ENCODE results near the gene MYO9A.
"Not testable (repeated sequence)": the region's sequence is repeated elsewhere in the genome, so short reads cannot be mapped to it uniquely, and the experiment has no call there.

MYO9A gene

DNA sequence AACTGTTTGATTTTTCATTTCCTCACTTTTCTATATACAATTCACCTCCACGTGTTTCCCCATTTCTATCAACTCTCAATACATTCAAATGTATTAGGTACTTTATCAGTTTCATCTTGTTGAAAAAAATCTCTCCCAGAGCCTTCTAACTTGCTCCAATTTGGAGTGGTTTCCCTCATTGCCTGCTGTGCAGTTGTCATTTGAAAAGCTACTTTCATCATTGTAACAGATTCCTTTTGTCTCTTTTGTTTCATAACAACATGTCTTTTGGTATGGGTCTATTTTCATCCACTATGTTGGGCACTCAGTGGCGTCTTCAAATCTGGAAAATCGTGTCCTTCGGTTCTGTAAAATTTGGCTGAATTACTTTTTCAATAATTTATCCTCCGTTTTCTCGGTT, 232.6 kb downstream of the MYO9A start:
- in situ Hi-C loops (cut with MboI; ENCODE audit: low sequenced_read_pairs) = no loop called here

DNA sequence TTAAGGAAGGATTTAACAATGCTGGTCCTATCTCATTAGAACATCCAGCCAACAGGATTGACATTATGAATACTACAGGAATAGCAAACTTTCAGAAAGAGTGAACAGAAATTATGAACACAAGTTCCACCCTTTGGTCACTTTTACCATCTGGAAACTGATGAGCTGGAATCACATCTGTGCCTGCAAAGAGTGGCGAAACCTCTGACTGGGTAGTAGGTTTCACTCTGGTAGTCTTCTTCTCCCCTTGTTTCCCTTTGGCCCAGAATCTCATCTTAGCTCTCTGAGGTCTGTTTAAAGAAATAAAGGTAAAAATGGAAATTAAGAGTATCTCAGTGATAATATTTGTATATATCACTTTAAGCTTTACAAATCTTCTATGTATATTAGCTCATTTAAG, 234.5 kb downstream of the MYO9A start:
- in situ Hi-C loops (cut with MboI; ENCODE audit: low sequenced_read_pairs) = no loop called here

DNA sequence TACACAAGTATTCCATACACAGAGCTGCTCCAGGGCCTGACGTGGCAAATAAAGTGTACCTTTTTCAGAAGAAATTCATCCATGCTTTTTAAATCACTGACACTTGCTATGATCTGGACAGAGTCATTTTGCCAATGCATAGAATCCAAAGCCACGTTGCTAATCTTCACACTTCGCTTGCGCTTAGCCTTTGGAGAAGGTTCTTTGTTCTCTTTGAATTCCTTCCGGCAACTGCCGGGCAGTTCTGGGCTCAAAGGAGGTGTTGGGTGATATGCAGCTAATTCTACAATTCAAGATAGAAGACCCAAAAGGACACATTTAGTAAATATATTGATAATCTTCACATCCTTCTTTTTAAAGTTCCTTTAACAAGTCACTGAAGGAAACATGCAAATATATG, 237.7 kb downstream of the MYO9A start:
- in situ Hi-C loops (cut with MboI; ENCODE audit: low sequenced_read_pairs) = no loop called here

GRCh38 chr15:71874245-71874644, 243.7 kb downstream of the MYO9A start:
- in situ Hi-C loops (cut with MboI; ENCODE audit: low sequenced_read_pairs) = no loop called here

DNA sequence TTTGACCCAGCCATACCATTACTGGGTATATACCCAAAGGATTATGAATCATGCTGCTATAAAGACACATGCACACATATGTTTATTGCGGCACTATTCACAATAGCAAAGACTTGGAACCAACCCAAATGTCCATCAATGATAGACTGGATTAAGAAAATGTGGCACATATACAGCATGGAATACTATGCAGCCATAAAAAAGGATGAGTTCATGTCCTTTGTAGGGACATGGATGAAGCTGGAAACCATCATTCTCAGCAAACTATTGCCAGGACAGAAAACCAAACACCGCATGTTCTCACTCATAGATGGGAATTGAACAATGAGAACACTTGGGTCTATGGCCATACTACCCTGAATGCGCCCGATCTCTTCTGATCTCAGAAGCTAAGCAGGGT, 259.7 kb downstream of the MYO9A start:
- in situ Hi-C loops (cut with MboI; ENCODE audit: low sequenced_read_pairs) = not testable (repeated sequence)

DNA sequence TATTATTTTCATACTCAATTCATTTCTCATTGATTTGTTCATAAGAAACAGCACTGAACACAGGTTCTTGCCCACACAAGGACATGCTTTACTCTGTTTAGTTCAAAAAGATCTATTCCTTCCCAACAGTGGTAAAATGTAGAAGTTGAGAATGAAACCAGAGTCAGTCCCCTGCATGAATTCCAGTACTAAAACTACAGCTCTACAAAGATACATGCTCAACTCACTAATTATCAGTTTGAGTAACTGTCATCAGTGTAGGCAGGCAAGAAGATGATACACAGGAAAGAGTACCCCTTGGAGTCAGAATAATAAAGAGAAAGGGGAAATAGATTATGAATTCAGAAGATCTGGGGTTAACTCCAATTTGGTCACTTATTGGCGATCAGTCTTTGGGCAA, 264.4 kb downstream of the MYO9A start:
- in situ Hi-C loops (cut with MboI; ENCODE audit: low sequenced_read_pairs) = no loop called here

DNA sequence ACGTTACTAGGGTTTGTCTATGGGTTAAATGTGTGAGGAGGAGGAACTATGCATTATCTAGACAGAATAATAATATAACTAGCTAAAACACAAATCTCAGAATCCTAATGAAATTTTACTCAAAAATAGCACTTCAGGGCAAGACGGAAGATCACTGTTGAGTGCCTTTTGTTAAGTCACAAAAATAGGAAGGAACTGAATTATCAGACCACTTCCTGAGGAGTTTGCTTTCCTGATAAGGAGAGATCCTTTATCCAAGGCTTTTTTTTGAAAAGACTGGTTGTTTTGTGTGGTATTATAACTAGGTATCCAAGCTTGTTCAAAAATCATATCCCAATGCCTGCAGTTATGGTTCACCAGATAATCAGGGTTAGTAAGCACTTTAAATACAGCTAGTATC, 273.0 kb downstream of the MYO9A start:
- in situ Hi-C loops (cut with MboI; ENCODE audit: low sequenced_read_pairs) = no loop called here

DNA sequence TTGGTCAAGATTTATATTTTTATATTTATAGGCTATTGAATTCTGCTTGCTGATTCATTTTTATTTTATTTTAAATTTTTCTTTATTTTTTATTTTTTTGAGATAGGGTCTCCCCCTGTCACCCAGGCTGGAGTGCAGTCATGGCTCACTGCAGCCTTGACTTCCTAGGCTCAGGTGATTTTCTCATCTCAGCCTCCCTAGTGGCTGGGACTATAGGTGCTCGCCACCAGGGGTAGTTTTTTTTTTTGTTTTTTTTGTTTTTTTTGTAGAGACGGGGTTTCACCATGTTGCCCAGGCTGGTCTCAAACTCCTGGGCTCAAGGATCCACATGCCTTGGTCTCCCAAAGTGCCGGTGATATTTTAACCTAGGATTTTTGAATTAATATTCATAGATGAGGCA, 276.4 kb downstream of the MYO9A start:
- in situ Hi-C loops (cut with MboI; ENCODE audit: low sequenced_read_pairs) = no loop called here

- in situ Hi-C loops (cut with MboI; ENCODE audit: low sequenced_read_pairs) = no loop called here
These were observed 287.0 kb downstream of the MYO9A start for GRCh38 chr15:71830981-71831380.

DNA sequence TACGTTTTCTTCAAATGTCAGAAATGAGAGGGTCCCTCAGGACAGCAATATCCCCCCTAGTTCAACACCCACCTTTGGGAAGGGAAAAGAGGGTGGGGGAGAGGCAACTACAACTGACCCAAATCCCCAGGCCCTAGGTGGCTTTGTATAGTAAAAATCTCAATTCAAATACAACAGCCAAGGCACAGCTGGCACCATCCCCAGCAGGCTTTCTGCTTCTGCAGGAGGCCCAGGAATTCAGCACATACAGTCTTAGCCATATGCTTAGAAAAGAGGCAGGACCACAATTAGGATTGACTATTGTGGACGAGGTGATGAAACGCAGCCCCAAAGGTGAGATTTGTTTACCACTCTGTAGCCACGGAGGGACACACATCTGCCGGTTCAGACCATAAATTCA, 291.8 kb downstream of the MYO9A start:
- in situ Hi-C loops (cut with MboI; ENCODE audit: low sequenced_read_pairs) = no loop called here

GRCh38 chr15:71825021-71825730, 292.8 kb downstream of the MYO9A start:
- in situ Hi-C loops (cut with MboI; ENCODE audit: low sequenced_read_pairs) = no loop called here

DNA sequence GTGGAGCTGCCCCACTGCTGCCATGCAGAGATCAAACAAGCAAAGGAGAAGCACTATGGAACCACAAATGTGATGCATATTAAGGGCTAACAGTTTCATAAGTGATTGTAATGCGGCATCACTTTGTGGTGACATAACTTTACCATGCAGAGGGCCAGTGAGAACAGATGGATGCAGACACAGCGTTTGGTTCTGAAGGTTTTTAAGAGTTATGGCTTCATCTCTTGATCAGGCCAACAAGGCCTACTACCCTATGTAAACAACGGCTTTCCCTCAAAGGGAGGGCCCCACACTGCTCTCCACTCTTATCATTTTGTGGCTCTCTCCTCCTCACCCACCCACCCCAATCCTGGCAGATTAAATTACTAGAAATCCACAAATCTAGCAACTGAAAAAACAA, 294.1 kb downstream of the MYO9A start:
- in situ Hi-C loops (cut with MboI; ENCODE audit: low sequenced_read_pairs) = no loop called here

GRCh38 chr15:71822890-71823630, 294.9 kb downstream of the MYO9A start:
- in situ Hi-C loops (cut with MboI; ENCODE audit: low sequenced_read_pairs) = no loop called here

GRCh38 chr15:71821547-71822129, 296.3 kb downstream of the MYO9A start:
- in situ Hi-C loops (cut with MboI; ENCODE audit: low sequenced_read_pairs) = no loop called here

DNA sequence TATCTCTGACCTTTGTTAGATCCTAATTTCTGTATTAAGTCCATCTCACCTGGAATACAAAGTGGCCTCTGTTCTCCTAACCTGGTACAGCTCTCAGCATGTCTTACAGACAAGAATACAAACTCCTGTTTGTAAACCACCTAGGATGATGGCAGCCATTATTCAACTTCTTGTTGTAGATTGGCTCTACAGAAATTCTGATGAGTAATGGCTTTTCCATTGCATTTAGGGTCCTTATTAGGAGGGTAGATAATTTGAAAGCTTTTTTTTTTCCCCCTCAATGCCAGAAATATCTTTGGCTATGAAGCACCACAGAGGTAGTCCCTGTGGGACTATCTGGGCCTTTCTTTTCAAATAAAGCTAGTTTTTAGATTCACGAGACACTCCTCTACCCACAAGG, 297.8 kb downstream of the MYO9A start:
- in situ Hi-C loops (cut with MboI; ENCODE audit: low sequenced_read_pairs) = no loop called here

GRCh38 chr15:71817351-71817750, 300.6 kb downstream of the MYO9A start:
- in situ Hi-C loops (cut with MboI; ENCODE audit: low sequenced_read_pairs) = no loop called here

DNA sequence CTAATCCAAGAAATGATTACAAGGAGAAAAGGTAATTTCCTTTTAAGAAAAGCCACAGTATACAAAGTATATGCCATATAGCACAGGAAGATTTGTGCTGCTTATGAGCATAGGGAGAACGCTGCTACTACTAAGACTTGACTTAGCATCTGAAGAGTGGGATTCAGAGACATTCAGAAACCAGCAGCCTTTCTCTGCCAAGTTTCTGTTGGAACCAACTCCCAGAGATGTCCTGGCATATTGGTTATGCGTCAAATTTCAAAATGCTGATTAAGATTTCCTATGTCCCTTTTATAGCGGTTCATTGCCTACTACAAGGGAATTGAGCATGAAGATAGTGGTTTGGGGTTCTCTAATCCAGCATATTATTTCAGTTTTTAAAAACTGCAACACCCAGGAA, 302.6 kb downstream of the MYO9A start:
- in situ Hi-C loops (cut with MboI; ENCODE audit: low sequenced_read_pairs) = no loop called here

DNA sequence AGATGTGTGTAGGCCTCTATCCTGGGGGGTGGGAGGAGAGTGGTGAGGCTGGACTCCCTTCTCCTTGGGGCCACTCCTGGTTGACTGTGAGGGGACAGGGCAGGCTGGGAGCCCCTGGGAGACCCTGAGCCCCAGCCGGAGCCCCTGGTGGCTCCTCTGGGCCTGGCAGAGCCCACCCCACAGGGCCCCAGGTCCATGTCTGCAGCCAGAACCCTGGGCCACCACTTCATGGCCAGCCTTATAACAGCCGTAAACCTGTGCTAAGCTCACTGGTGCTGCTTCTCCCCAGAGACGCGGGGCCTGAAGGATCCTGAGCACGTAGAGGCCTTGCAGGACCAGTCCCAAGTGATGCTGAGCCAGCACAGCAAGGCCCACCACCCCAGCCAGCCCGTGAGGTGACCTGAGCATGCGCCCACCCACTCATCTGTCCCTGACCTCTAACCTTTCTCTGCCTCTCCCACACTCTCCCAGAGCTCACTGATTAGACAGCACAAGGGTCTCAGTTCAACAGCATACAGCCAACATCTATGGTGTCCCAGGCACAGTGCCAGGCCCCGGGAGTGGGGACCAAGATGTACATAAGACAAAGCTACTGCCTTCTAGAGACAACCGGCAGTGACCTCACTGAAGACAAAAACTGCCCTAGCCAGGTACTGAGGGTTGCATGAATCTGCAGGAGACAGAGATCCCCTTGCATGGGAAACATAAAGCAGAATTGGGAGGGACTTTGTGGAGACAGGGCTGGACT, 304.1 kb downstream of the MYO9A start:
- in situ Hi-C loops (cut with MboI; ENCODE audit: low sequenced_read_pairs) = no loop called here

GRCh38 chr15:71812966-71813722, 304.8 kb downstream of the MYO9A start:
- in situ Hi-C loops (cut with MboI; ENCODE audit: low sequenced_read_pairs) = no loop called here

GRCh38 chr15:71811752-71812735, 305.9 kb downstream of the MYO9A start:
- in situ Hi-C loops (cut with MboI; ENCODE audit: low sequenced_read_pairs) = no loop called here
